T47D (cell line): Measurements from ENCODE around the gene ANO2.
A peak's percentile ranks its signal among the peaks of the same experiment; 100 is the strongest.

Source experiments
- DNase-seq, 2 experiments: peaks; one replicate each; pipeline versions ENCODE4 v3.0.0 to v3.0.0-alpha.2; 2011 to 2012; ENCODE audit warnings: low read depth in 1 of 2, low spot score in 1 of 2
- JUND ChIP-seq: IDR thresholded peaks from 2 replicates; pipeline ENCODE4 v1.6.1; 2012; ENCODE audit warnings: low read depth
- in situ Hi-C: cut with HindIII; loops from 2 replicates; pipeline ENCODE4 v1.10.0; 2016; ENCODE audit warnings: low sequenced_read_pairs, low pct_unique_long_range_greater_than_20kb

ANO2 gene

GRCh38 chr12:5945071-5946008, at the start of gene ANO2:
TSS of gene ANO2 (minus strand) at chr12:5945259. CDS start at chr12:5945217, 42 bp downstream.
- in situ Hi-C loops, result no loop called here
- DNase-seq, result peak; percentile 3 to 50
- TF ChIP-seq JUND, result no peak

- no peak for DNase-seq
- no peak for TF ChIP-seq JUND
- in situ Hi-C loops, result no loop called here
Measured at GRCh38 chr12:5989621-5990020, 44.6 kb upstream of the ANO2 start.

- DNase-seq, result peak; percentile 11 to 59
- in situ Hi-C loops, result no loop called here
- TF ChIP-seq JUND, result no peak
Measured at GRCh38 chr12:5988659-5989116, 43.6 kb upstream of the ANO2 start.

- DNase-seq, result no peak
- in situ Hi-C loops, result no loop called here
- TF ChIP-seq JUND, result no peak
Measured at GRCh38 chr12:5988088-5988487, 43.0 kb upstream of the ANO2 start.

- TF ChIP-seq JUND, result no peak
- in situ Hi-C loops, result no loop called here
- DNase-seq, result no peak
Measured at GRCh38 chr12:5987573-5987972, 42.5 kb upstream of the ANO2 start.

GRCh38 chr12:5985471-5985870, 40.4 kb upstream of the ANO2 start:
- no peak for DNase-seq
- TF ChIP-seq JUND, result no peak
- in situ Hi-C loops, result no loop called here

- in situ Hi-C loops, result no loop called here
- TF ChIP-seq JUND, result no peak
- DNase-seq, result no peak
Measured at GRCh38 chr12:5984873-5985272, 39.8 kb upstream of the ANO2 start.

GRCh38 chr12:5982106-5982505, 37.0 kb upstream of the ANO2 start:
- no peak for TF ChIP-seq JUND
- in situ Hi-C loops, result no loop called here
- no peak for DNase-seq

- in situ Hi-C loops, result no loop called here
- no peak for DNase-seq
- TF ChIP-seq JUND, result no peak
Measured at GRCh38 chr12:5977556-5977955, 32.5 kb upstream of the ANO2 start.

GRCh38 chr12:5976711-5977110, 31.7 kb upstream of the ANO2 start:
- in situ Hi-C loops, result no loop called here
- TF ChIP-seq JUND, result no peak
- no peak for DNase-seq

GRCh38 chr12:5976196-5976595, 31.1 kb upstream of the ANO2 start:
- in situ Hi-C loops, result no loop called here
- DNase-seq, result no peak
- no peak for TF ChIP-seq JUND

- in situ Hi-C loops, result no loop called here
- TF ChIP-seq JUND, result no peak
Measured at GRCh38 chr12:5973461-5974115, 28.5 kb upstream of the ANO2 start.

GRCh38 chr12:5972387-5972786, 27.3 kb upstream of the ANO2 start:
- in situ Hi-C loops, result no loop called here
- no peak for TF ChIP-seq JUND
- DNase-seq, result no peak

More at GRCh38 chr12:5973461-5974115, 28.5 kb upstream of the ANO2 start:
- DNase-seq, result peak in 1 of 2 experiments; percentile 18
